ENCODE results near the gene SDK1. TPM values are rescaled to one million over a fixed set of nuclear protein-coding genes. Genes with fewer than 3 reads are reported as not detected.

Gene SDK1
- total RNA-seq, 4 donors from 2014 or later = 7.5 to 35.0 (median 10.2) TPM

DNA sequence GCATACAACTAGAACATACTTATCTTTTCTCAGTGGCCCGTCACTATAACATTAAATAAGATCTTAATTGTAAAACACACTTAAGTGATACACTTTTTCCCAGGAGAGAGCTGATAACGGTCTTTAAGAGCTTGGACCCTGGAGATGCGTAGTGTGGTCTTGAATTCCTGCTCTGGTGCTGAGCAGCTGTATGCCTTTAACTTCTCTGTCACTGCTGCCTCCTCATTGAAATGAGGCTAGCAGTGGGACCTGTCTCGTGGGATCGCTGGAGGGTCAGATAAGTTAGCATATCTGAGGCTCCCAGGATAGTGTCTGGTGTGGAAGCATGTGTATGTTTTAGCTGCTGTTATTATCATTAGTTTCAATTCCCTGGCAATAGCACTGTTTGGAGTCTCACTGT is 194.9 kb downstream of the SDK1 start:
- no peak for TF ChIP-seq CTCF (IDR thresholded peaks at IDR 0.05; ENCODE audit: low read depth)

GRCh38 chr7:3497796-3498195 is 196.7 kb downstream of the SDK1 start:
- TF ChIP-seq CTCF (IDR thresholded peaks at IDR 0.05; ENCODE audit: low read depth) = no peak

DNA sequence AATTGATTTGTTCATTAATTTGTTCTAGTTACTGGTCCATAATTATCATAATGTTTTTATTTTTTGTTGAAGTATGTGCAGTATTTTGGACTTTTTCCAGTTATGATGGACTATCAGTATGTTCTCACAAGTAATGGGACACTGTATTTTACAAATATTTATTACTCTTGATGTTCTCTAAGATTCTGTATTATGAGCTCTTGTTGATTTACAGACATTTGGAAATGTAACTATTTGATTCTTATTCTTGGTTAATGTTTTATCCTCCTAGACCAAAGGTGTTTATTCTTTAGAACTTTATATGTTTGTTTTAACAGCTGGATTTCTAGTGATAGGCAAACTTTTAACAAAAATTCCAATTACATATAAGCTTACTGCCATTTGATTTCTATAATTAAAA is 200.6 kb downstream of the SDK1 start:
- TF ChIP-seq CTCF (IDR thresholded peaks at IDR 0.05; ENCODE audit: low read depth) = no peak

GRCh38 chr7:3504384-3504783 is 203.3 kb downstream of the SDK1 start:
- TF ChIP-seq CTCF (IDR thresholded peaks at IDR 0.05; ENCODE audit: low read depth) = no peak

- TF ChIP-seq CTCF (IDR thresholded peaks at IDR 0.05; ENCODE audit: low read depth) = no peak
Measured at GRCh38 chr7:3510101-3511020, 209.3 kb downstream of the SDK1 start.

GRCh38 chr7:3517344-3517743 is 216.3 kb downstream of the SDK1 start:
- no peak for TF ChIP-seq CTCF (IDR thresholded peaks at IDR 0.05; ENCODE audit: low read depth)

DNA sequence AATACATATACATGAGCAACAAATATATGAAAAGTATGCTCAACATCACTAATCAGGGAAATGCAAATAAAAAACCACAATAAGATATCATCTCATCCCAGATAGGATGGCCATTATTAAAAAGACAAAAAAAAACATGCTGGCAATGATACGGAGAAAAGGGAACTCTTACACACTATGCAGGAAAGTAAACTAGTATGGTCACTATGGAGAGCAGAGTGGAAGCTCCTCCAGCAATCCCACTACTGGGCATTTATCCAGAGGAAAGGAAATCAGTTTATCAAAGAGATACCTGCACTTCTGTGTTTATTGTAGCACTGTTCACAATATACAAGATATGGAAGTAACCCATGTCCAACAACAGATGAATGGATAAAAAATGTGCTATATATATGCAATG is 217.5 kb downstream of the SDK1 start:
- TF ChIP-seq CTCF (IDR thresholded peaks at IDR 0.05; ENCODE audit: low read depth) = no peak
